CD14-positive monocyte (primary cell): ENCODE results near the gene ARHGEF7. TPM values are rescaled to one million over a fixed set of nuclear protein-coding genes. Genes with fewer than 3 reads are reported as not detected.
A peak's percentile ranks its signal among the peaks of the same experiment; 100 is the strongest.

Experiments
- DNase-seq, 3 donors: peaks; one replicate each; pipeline ENCODE4 v3.0.0-alpha.2; 2011 to 2022
- H2AFZ ChIP-seq: 2 replicates; pipeline ENCODE4 v1.6.0; 2012; ENCODE audit warnings: mild to moderate bottlenecking, low read depth, low read length, inconsistent platforms; ENCODE audit not compliant: insufficient read depth, poor library complexity, severe bottlenecking
- H3K27ac ChIP-seq, 2 donors: 1 replicate in 1 of 2; 2 replicates in 1 of 2; pipeline ENCODE4 v1.5.1; 2012 to 2013; ENCODE audit warnings: low read length in 2 of 2, control low read depth in 1 of 2, inconsistent platforms in 1 of 2, low read depth in 1 of 2, mild to moderate bottlenecking in 1 of 2
- H3K27me3 ChIP-seq, 2 donors: one replicate each; pipeline versions ENCODE4 v1.6.0 to v1.6.1; 2011 to 2013; ENCODE audit warnings: low read length in 2 of 2; ENCODE audit not compliant: control insufficient read depth in 2 of 2, insufficient read depth in 2 of 2
- H3K36me3 ChIP-seq, 2 donors: replicated peaks in 1 of 2; 1 replicate in 1 of 2; 2 replicates in 1 of 2; pipeline versions ENCODE4 v1.5.1 to v1.6.1; 2012 to 2013; ENCODE audit warnings: low read length in 2 of 2, control low read depth in 1 of 2, inconsistent platforms in 1 of 2, mild to moderate bottlenecking in 1 of 2; ENCODE audit not compliant: insufficient read depth in 2 of 2, control insufficient read depth in 1 of 2
- H3K4me1 ChIP-seq, 2 donors: 1 replicate in 1 of 2; 2 replicates in 1 of 2; pipeline versions ENCODE4 v1.5.1 to v1.6.1; 2012 to 2013; ENCODE audit warnings: low read length in 2 of 2, control low read depth in 1 of 2, inconsistent platforms in 1 of 2, mild to moderate bottlenecking in 1 of 2, moderate library complexity in 1 of 2; ENCODE audit not compliant: insufficient read depth in 2 of 2, control insufficient read depth in 1 of 2
- H3K4me2 ChIP-seq: replicated peaks from 2 replicates; pipeline ENCODE3; 2012; ENCODE audit warnings: low read length, moderate library complexity, mild to moderate bottlenecking; ENCODE audit not compliant: poor library complexity, severe bottlenecking; ENCODE audit errors: extremely low read depth
- H3K4me3 ChIP-seq, 3 experiments: fragments of 200-600 bp in 1 of 3; sonication (generic) in 1 of 3; replicated peaks in 1 of 3; 1 replicate in 2 of 3; 2 replicates in 1 of 3; pipeline ENCODE4 v1.5.1; 2011 to 2013; ENCODE audit warnings: low read length in 3 of 3, mild to moderate bottlenecking in 3 of 3, control low read depth in 2 of 3, low read depth in 2 of 3, inconsistent platforms in 1 of 3, moderate library complexity in 1 of 3
- H3K79me2 ChIP-seq: 2 replicates; pipeline ENCODE4 v1.6.0; 2012; ENCODE audit warnings: mild to moderate bottlenecking, control low read depth, inconsistent platforms, low read length, moderate library complexity; ENCODE audit not compliant: insufficient read depth
- H3K9ac ChIP-seq: 2 replicates; pipeline ENCODE4 v1.6.0; 2017; ENCODE audit warnings: low read length, mild to moderate bottlenecking; ENCODE audit not compliant: insufficient read depth, poor library complexity, severe bottlenecking
- H3K9me3 ChIP-seq, 2 donors: replicated peaks in 1 of 2; 1 replicate in 1 of 2; 2 replicates in 1 of 2; pipeline versions ENCODE4 v1.5.1 to v1.6.1; 2012 to 2013; ENCODE audit warnings: low read length in 2 of 2, control low read depth in 1 of 2; ENCODE audit not compliant: control insufficient read depth in 1 of 2, insufficient read depth in 1 of 2
- H4K20me1 ChIP-seq: 2 replicates; pipeline ENCODE4 v1.6.0; 2012; ENCODE audit warnings: mild to moderate bottlenecking, low read length, control low read depth, moderate library complexity; ENCODE audit not compliant: insufficient read depth
- H3K27ac Mint-ChIP-seq, 7 donors: one replicate each; pipeline ENCODE4 v1.8.0; 2020; ENCODE audit warnings: mild to moderate bottlenecking in 7 of 7, mixed read lengths in 7 of 7, moderate library complexity in 6 of 7, inconsistent platforms in 2 of 7
- H3K27me3 Mint-ChIP-seq, 3 donors: one replicate each; pipeline ENCODE4 v1.8.0; 2021 to 2022; ENCODE audit warnings: low read depth in 3 of 3, mild to moderate bottlenecking in 3 of 3, mixed read lengths in 3 of 3, moderate library complexity in 3 of 3, inconsistent platforms in 1 of 3
- H3K36me3 Mint-ChIP-seq, 2 donors: one replicate each; pipeline ENCODE4 v1.8.0; 2020; ENCODE audit warnings: mixed read lengths in 2 of 2, inconsistent platforms in 1 of 2, mild to moderate bottlenecking in 1 of 2
- H3K4me1 Mint-ChIP-seq: one replicate; pipeline ENCODE4 v1.8.0; 2020; ENCODE audit warnings: mild to moderate bottlenecking, mixed read lengths
- H3K4me3 Mint-ChIP-seq, 2 donors: one replicate each; pipeline ENCODE4 v1.8.0; 2020; ENCODE audit warnings: mild to moderate bottlenecking in 2 of 2, mixed read lengths in 2 of 2, moderate library complexity in 1 of 2
- H3K9me3 Mint-ChIP-seq, 7 donors: one replicate each; pipeline ENCODE4 v1.8.0; 2020 to 2022; ENCODE audit warnings: mixed read lengths in 7 of 7, mild to moderate bottlenecking in 6 of 7, moderate library complexity in 6 of 7, inconsistent platforms in 2 of 7
- CTCF ChIP-seq: fragments of 200-600 bp; IDR thresholded peaks from one replicate; pipeline ENCODE4 v1.8.0; 2022; ENCODE audit warnings: antibody characterized with exemption, mild to moderate bottlenecking
- WGBS: methylation state at CpG from one replicate; pipeline ENCODE4 v1.1.5; 2013; ENCODE audit warnings: missing lambda C conversion rate; ENCODE audit not compliant: insufficient coverage; 5-methylcytosine and 5-hydroxymethylcytosine counted together
- intact Hi-C, 2 donors: fragments of 100-400 bp; cut with micrococcal nuclease; formaldehyde crosslinking; loops; one replicate each; pipeline versions ENCODE4 v1.15.0 to v1.15.1; 2023
- polyA plus RNA-seq, 3 donors: library from polyadenylated mRNA; depleted of rRNA in 1 of 3; unstranded in 2 of 3; stranded (reverse) in 1 of 3; fragments of 300-500 nt in 2 of 3; fragments of >200 nt in 1 of 3; fragmentation: Illumina TruSeq in 2 of 3; gene quantifications; 1 replicate in 2 of 3; 2 replicates in 1 of 3; pipeline ENCODE4 v1.2.3, GENCODE V29; 2012 to 2021

Gene ARHGEF7
- polyA plus RNA-seq, 3 donors: 4.6 to 29.0 (median 6.1) TPM

GRCh38 chr13:111160648-111161047 lies 45.5 kb downstream of the ARHGEF7 start:
- no peak for TF ChIP-seq CTCF
- H3K36me3 Mint-ChIP-seq: peaks cover 33 to 41% of the 10 kb centered on the region in 2 donors
- peaks cover 88% of the 10 kb centered on the region for H4K20me1 ChIP-seq

GRCh38 chr13:111161601-111162600 lies 46.8 kb downstream of the ARHGEF7 start:
- Histone ChIP-seq H3K36me3 (peaks cover 11 to 43% of the 10 kb centered on the region in 2 donors), H4K20me1 (peaks cover 92% of the 10 kb centered on the region), H3K4me1 (peaks cover 13 to 15% of the 10 kb centered on the region in 2 donors), H3K4me2 (no peak overlapping the region), H3K9me3 (no peaks in the 10 kb centered on the region), H3K4me3 (no peak overlapping the region), H3K79me2 (peaks cover 97% of the 10 kb centered on the region), H3K27me3 (no peaks in the 10 kb centered on the region), H2AFZ (no peak overlapping the region), H3K27ac (peak overlapping the region in 1 of 2 donors; percentile 42), H3K9ac (no peak overlapping the region)
- Mint-ChIP-seq H3K27ac (peak overlapping the region in 5 of 7 donors; percentile 17 to 70 (median 40)), H3K27me3 (no peaks in the 10 kb centered on the region), H3K4me1 (peaks cover 28% of the 10 kb centered on the region), H3K9me3 (no peaks in the 10 kb centered on the region), H3K4me3 (no peak overlapping the region), H3K36me3 (peaks cover 41 to 43% of the 10 kb centered on the region in 2 donors)
- DNase-seq: no peak
- TF ChIP-seq CTCF: no peak
- intact Hi-C loops: no loop called here
- WGBS: 20% methylated on average over 1 of the region's 5 CpGs

More at GRCh38 chr13:111160648-111161047, 45.5 kb downstream of the ARHGEF7 start:
- no peak overlapping the region for H3K4me2 ChIP-seq
- no peaks in the 10 kb centered on the region for H3K9me3 ChIP-seq
- intact Hi-C loops: no loop called here
- DNase-seq: no peak
- peaks cover 97% of the 10 kb centered on the region for H3K79me2 ChIP-seq
- peaks cover 13 to 15% of the 10 kb centered on the region in 2 donors for H3K4me1 ChIP-seq
- H3K4me3 ChIP-seq: no peak overlapping the region
- Mint-ChIP-seq H3K4me3 (no peak overlapping the region), H3K9me3 (no peaks in the 10 kb centered on the region), H3K27ac (peak overlapping the region in 1 of 7 donors; percentile 30), H3K27me3 (peaks cover 0 to 2% (median 0%) of the 10 kb centered on the region in 3 donors), H3K4me1 (peaks cover 26% of the 10 kb centered on the region)
- H2AFZ ChIP-seq: no peak overlapping the region
- H3K27ac ChIP-seq: no peak overlapping the region
- H3K27me3 ChIP-seq: no peaks in the 10 kb centered on the region
- H3K9ac ChIP-seq: no peak overlapping the region
- peaks cover 11 to 40% of the 10 kb centered on the region in 2 donors for H3K36me3 ChIP-seq
- WGBS: no CpG with 5 or more reads among the region's 3 CpGs
